GM19397 (cell line): ENCODE data around the gene ZPR1.
"Not testable (repeated sequence)": the region's sequence is repeated elsewhere in the genome, so short reads cannot be mapped to it uniquely, and the experiment has no call there.

Source experiments
- ATAC-seq: cut with Tn5 transposase; IDR thresholded peaks from one replicate; pipeline ENCODE4 v1.9.1; 2021; ENCODE audit warnings: mild to moderate bottlenecking, moderate library complexity; ENCODE audit not compliant: unreplicated experiment

ZPR1 gene

GRCh38 chr11:116762132-116762531, 25.7 kb downstream of the ZPR1 start:
- ATAC-seq = no peak

GRCh38 chr11:116756044-116756443, 31.8 kb downstream of the ZPR1 start:
- ATAC-seq = not testable (repeated sequence)

- ATAC-seq = no peak
Measured at GRCh38 chr11:116750070-116750718, 37.6 kb downstream of the ZPR1 start.

GRCh38 chr11:116742104-116742503, 45.7 kb downstream of the ZPR1 start:
- no peak for ATAC-seq

- ATAC-seq = no peak
Measured at GRCh38 chr11:116740741-116741140, 47.1 kb downstream of the ZPR1 start.

GRCh38 chr11:116738975-116739374, 48.8 kb downstream of the ZPR1 start:
- no peak for ATAC-seq

GRCh38 chr11:116736763-116737162, 51.1 kb downstream of the ZPR1 start:
- no peak for ATAC-seq

- no peak for ATAC-seq
Measured at GRCh38 chr11:116733969-116734508, 53.8 kb downstream of the ZPR1 start.

GRCh38 chr11:116733043-116733755, 54.6 kb downstream of the ZPR1 start:
- ATAC-seq = no peak

GRCh38 chr11:116732271-116733042, 55.4 kb downstream of the ZPR1 start:
- peak; percentile 60 for ATAC-seq

- no peak for ATAC-seq
Measured at GRCh38 chr11:116731821-116732220, 56.0 kb downstream of the ZPR1 start.

GRCh38 chr11:116731097-116731761, 56.6 kb downstream of the ZPR1 start:
- no peak for ATAC-seq

GRCh38 chr11:116730601-116731000, 57.2 kb downstream of the ZPR1 start:
- ATAC-seq = no peak

- no peak for ATAC-seq
Measured at GRCh38 chr11:116730241-116730561, 57.6 kb downstream of the ZPR1 start.

- no peak for ATAC-seq
Measured at GRCh38 chr11:116729501-116730240, 58.2 kb downstream of the ZPR1 start.

- ATAC-seq = no peak
Measured at GRCh38 chr11:116727990-116728389, 59.8 kb downstream of the ZPR1 start.

- no peak for ATAC-seq
Measured at GRCh38 chr11:116725434-116726221, 62.2 kb downstream of the ZPR1 start.

- no peak for ATAC-seq
Measured at GRCh38 chr11:116724813-116725212, 63.0 kb downstream of the ZPR1 start.
